H9 (cell line): Measurements from ENCODE around the gene PGF. TPM values are rescaled to one million over a fixed set of nuclear protein-coding genes. Genes with fewer than 3 reads are reported as not detected.

ENCODE experiments used
- DNase-seq: peaks from one replicate; pipeline ENCODE4 v3.0.0-alpha.2; 2017
- H2AFZ ChIP-seq: one replicate; pipeline ENCODE4 v1.6.1; 2013; ENCODE audit warnings: mild to moderate bottlenecking, low read length, control low read depth, moderate library complexity
- H2AK5ac ChIP-seq: 2 replicates; pipeline ENCODE4 v1.6.1; 2013; ENCODE audit warnings: low read length, control low read depth, mixed read lengths; ENCODE audit not compliant: insufficient read length
- H2BK120ac ChIP-seq: one replicate; pipeline ENCODE4 v1.6.1; 2013; ENCODE audit warnings: low read depth, mild to moderate bottlenecking, low read length, control low read depth, inconsistent platforms; ENCODE audit not compliant: poor library complexity, severe bottlenecking
- H2BK12ac ChIP-seq: 2 replicates; pipeline ENCODE4 v1.6.1; 2013; ENCODE audit warnings: low read length, control low read depth, mixed read lengths, low read depth; ENCODE audit not compliant: insufficient read length
- H2BK15ac ChIP-seq: 2 replicates; pipeline ENCODE4 v1.6.1; 2013; ENCODE audit warnings: low read depth, low read length, control low read depth
- H2BK20ac ChIP-seq: one replicate; pipeline ENCODE4 v1.6.1; 2013; ENCODE audit warnings: low read depth, mild to moderate bottlenecking, low read length, control low read depth, inconsistent platforms; ENCODE audit not compliant: poor library complexity, severe bottlenecking
- H2BK5ac ChIP-seq: 2 replicates; pipeline ENCODE4 v1.6.1; 2013; ENCODE audit warnings: low read length, control low read depth, mixed read lengths; ENCODE audit not compliant: insufficient read length
- H3K14ac ChIP-seq: 2 replicates; pipeline ENCODE4 v1.6.1; 2013; ENCODE audit warnings: low read length, control low read depth; ENCODE audit not compliant: insufficient read depth
- H3K18ac ChIP-seq: 2 replicates; pipeline ENCODE4 v1.6.1; 2013; ENCODE audit warnings: low read depth, mild to moderate bottlenecking, mixed read lengths, low read length, control low read depth; ENCODE audit not compliant: insufficient read length
- H3K23ac ChIP-seq: 2 replicates; pipeline ENCODE4 v1.6.1; 2013; ENCODE audit warnings: low read length, control low read depth, mixed read lengths, low read depth; ENCODE audit not compliant: insufficient read length
- H3K23me2 ChIP-seq: 2 replicates; pipeline ENCODE4 v1.6.1; 2013; ENCODE audit warnings: low read depth, mild to moderate bottlenecking, mixed read lengths, low read length, control low read depth; ENCODE audit not compliant: insufficient read length, poor library complexity, severe bottlenecking
- H3K27ac ChIP-seq: 2 replicates; pipeline ENCODE4 v1.5.1; 2013; ENCODE audit warnings: low read length, control low read depth, mixed read lengths, low read depth; ENCODE audit not compliant: insufficient read length
- H3K27me3 ChIP-seq: 2 replicates; pipeline ENCODE4 v1.6.1; 2013; ENCODE audit warnings: low read length, control low read depth, inconsistent platforms; ENCODE audit not compliant: insufficient read depth
- H3K4ac ChIP-seq: 2 replicates; pipeline ENCODE4 v1.6.1; 2013; ENCODE audit warnings: low read depth, mild to moderate bottlenecking, control low read depth, inconsistent platforms, low read length, moderate library complexity
- H3K4me1 ChIP-seq: 2 replicates; pipeline ENCODE4 v1.6.1; 2013; ENCODE audit warnings: low read length, control low read depth, inconsistent platforms; ENCODE audit not compliant: insufficient read depth
- H3K4me2 ChIP-seq: 2 replicates; pipeline ENCODE4 v1.6.1; 2013; ENCODE audit warnings: low read length, control low read depth, mixed read lengths; ENCODE audit not compliant: insufficient read length, insufficient read depth
- H3K56ac ChIP-seq: 2 replicates; pipeline ENCODE4 v1.6.1; 2013; ENCODE audit warnings: low read depth, mild to moderate bottlenecking, mixed read lengths, low read length, control low read depth; ENCODE audit not compliant: insufficient read length
- H3K79me1 ChIP-seq: 2 replicates; pipeline ENCODE4 v1.6.1; 2013; ENCODE audit warnings: low read depth, mild to moderate bottlenecking, moderate library complexity, low read length, control low read depth, inconsistent platforms; ENCODE audit not compliant: insufficient read depth, poor library complexity, severe bottlenecking
- H3K79me2 ChIP-seq: 2 replicates; pipeline ENCODE4 v1.6.1; 2013; ENCODE audit warnings: low read length, control low read depth, inconsistent platforms; ENCODE audit not compliant: insufficient read depth
- H3K9ac ChIP-seq: 2 replicates; pipeline ENCODE4 v1.6.1; 2013; ENCODE audit warnings: low read length, control low read depth, mixed read lengths; ENCODE audit not compliant: insufficient read length; ENCODE audit errors: extremely low read depth
- H3K9me3 ChIP-seq: one replicate; pipeline ENCODE4 v1.6.1; 2013; ENCODE audit warnings: low read depth, low read length, inconsistent platforms; ENCODE audit not compliant: control insufficient read depth
- H3T11ph ChIP-seq: one replicate; pipeline ENCODE4 v1.6.1; 2013; ENCODE audit warnings: mild to moderate bottlenecking, low read length, control low read depth, inconsistent platforms
- H4K20me1 ChIP-seq: one replicate; pipeline ENCODE4 v1.6.1; 2013; ENCODE audit not compliant: control insufficient read depth, insufficient read length, insufficient read depth
- H4K5ac ChIP-seq: 2 replicates; pipeline ENCODE4 v1.6.1; 2013; ENCODE audit warnings: low read depth, mild to moderate bottlenecking, mixed read lengths, low read length, control low read depth; ENCODE audit not compliant: insufficient read length
- H4K8ac ChIP-seq: replicated peaks from 2 replicates; pipeline ENCODE4 v1.6.1; 2013; ENCODE audit warnings: low read length, control low read depth, mixed read lengths, low read depth; ENCODE audit not compliant: insufficient read length
- H4K91ac ChIP-seq: 2 replicates; pipeline ENCODE4 v1.6.1; 2013; ENCODE audit warnings: low read depth, mild to moderate bottlenecking, moderate library complexity, mixed read lengths, low read length, control low read depth; ENCODE audit not compliant: insufficient read length
- H3K27ac Mint-ChIP-seq, 3 experiments: 2 replicates in 2 of 3; 3 replicates in 1 of 3; pipeline ENCODE4 v1.8.0; 2020 to 2021; ENCODE audit warnings: mixed read lengths in 3 of 3, mild to moderate bottlenecking in 1 of 3, moderate library complexity in 1 of 3
- H3K27me3 Mint-ChIP-seq: 2 replicates; pipeline ENCODE4 v1.8.0; 2021; ENCODE audit warnings: low read depth, mild to moderate bottlenecking, moderate library complexity, mixed read lengths
- H3K36me3 Mint-ChIP-seq, 3 experiments: 2 replicates in 2 of 3; 3 replicates in 1 of 3; pipeline ENCODE4 v1.8.0; 2020 to 2021; ENCODE audit warnings: low read depth in 3 of 3, mixed read lengths in 3 of 3; ENCODE audit not compliant: insufficient read depth in 1 of 3
- H3K4me1 Mint-ChIP-seq, 2 experiments: 2 replicates each; pipeline ENCODE4 v1.8.0; 2020; ENCODE audit warnings: mixed read lengths in 2 of 2
- H3K4me3 Mint-ChIP-seq, 2 experiments: 2 replicates in 1 of 2; 3 replicates in 1 of 2; pipeline ENCODE4 v1.8.0; 2020 to 2021; ENCODE audit warnings: mild to moderate bottlenecking in 2 of 2, mixed read lengths in 2 of 2, moderate library complexity in 1 of 2
- H3K9me3 Mint-ChIP-seq, 2 experiments: 2 replicates in 1 of 2; 3 replicates in 1 of 2; pipeline ENCODE4 v1.8.0; 2020; ENCODE audit warnings: mild to moderate bottlenecking in 2 of 2, mixed read lengths in 2 of 2, moderate library complexity in 1 of 2
- WGBS: extraction: QIAGEN DNeasy Blood & Tissue Kit; methylation state at CpG from one replicate; pipeline ENCODE4 v1.1.7; 2013; ENCODE audit warnings: missing lambda C conversion rate, low lambda C conversion rate, mixed read lengths; ENCODE audit not compliant: insufficient read length; ENCODE audit errors: extremely low coverage; 5-methylcytosine and 5-hydroxymethylcytosine counted together
- total RNA-seq: library from RNA; stranded (reverse); gene quantifications from 2 replicates; pipeline ENCODE4 v1.2.1, GENCODE V29; 2021
- TF ChIP-seq, protein P1 (sequence below): fragments of 200-600 bp; sonication (generic); conservative IDR thresholded peaks from 3 replicates; pipeline ENCODE4 v1.8.0; 2021; ENCODE audit warnings: antibody characterized with exemption, mild to moderate bottlenecking

The PGF gene
- total RNA-seq, 1 experiment from 2014 or later, result 2.3 TPM

GRCh38 chr14:74973003-74973653 lies 17.7 kb upstream of the PGF start:
- peak overlapping the region; percentile 16 for H3K14ac ChIP-seq
- TF ChIP-seq, protein P1, sequence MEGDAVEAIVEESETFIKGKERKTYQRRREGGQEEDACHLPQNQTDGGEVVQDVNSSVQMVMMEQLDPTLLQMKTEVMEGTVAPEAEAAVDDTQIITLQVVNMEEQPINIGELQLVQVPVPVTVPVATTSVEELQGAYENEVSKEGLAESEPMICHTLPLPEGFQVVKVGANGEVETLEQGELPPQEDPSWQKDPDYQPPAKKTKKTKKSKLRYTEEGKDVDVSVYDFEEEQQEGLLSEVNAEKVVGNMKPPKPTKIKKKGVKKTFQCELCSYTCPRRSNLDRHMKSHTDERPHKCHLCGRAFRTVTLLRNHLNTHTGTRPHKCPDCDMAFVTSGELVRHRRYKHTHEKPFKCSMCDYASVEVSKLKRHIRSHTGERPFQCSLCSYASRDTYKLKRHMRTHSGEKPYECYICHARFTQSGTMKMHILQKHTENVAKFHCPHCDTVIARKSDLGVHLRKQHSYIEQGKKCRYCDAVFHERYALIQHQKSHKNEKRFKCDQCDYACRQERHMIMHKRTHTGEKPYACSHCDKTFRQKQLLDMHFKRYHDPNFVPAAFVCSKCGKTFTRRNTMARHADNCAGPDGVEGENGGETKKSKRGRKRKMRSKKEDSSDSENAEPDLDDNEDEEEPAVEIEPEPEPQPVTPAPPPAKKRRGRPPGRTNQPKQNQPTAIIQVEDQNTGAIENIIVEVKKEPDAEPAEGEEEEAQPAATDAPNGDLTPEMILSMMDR, result no peak
- no peaks in the 10 kb centered on the region for H3K27me3 ChIP-seq
- no peak overlapping the region for H3K56ac ChIP-seq
- H4K5ac ChIP-seq, result no peak overlapping the region
- no peaks in the 10 kb centered on the region for H3K79me2 ChIP-seq
- no peaks in the 10 kb centered on the region for H3K23me2 ChIP-seq
- Mint-ChIP-seq H3K4me1 (peaks cover 11 to 26% of the 10 kb centered on the region in 2 experiments), H3K36me3 (no peaks in the 10 kb centered on the region), H3K27me3 (no peaks in the 10 kb centered on the region), H3K4me3 (no peak overlapping the region), H3K27ac (no peak overlapping the region), H3K9me3 (no peaks in the 10 kb centered on the region)
- no peak overlapping the region for H3K9ac ChIP-seq
- WGBS, result no CpG with 5 or more reads among the region's 15 CpGs
- H4K91ac ChIP-seq, result no peak overlapping the region
- no peak overlapping the region for H4K8ac ChIP-seq
- H2AFZ ChIP-seq, result no peak overlapping the region
- no peaks in the 10 kb centered on the region for H3K79me1 ChIP-seq
- H2BK20ac ChIP-seq, result no peak overlapping the region
- H3K27ac ChIP-seq, result no peak overlapping the region
- no peak overlapping the region for H2BK15ac ChIP-seq
- H3K9me3 ChIP-seq, result no peaks in the 10 kb centered on the region
- H2BK12ac ChIP-seq, result no peak overlapping the region
- no peak overlapping the region for H2AK5ac ChIP-seq
- H3K4me1 ChIP-seq, result no peaks in the 10 kb centered on the region; the same call in 1 of the 2 replicates
- no peak overlapping the region for H2BK5ac ChIP-seq
- no peak overlapping the region for H3K4me2 ChIP-seq
- DNase-seq, result no peak
- H3K18ac ChIP-seq, result peak overlapping the region; percentile 39
- no peak overlapping the region for H2BK120ac ChIP-seq
- H3K23ac ChIP-seq, result no peak overlapping the region
- H4K20me1 ChIP-seq, result no peaks in the 10 kb centered on the region
- no peak overlapping the region for H3T11ph ChIP-seq
- H3K4ac ChIP-seq, result no peak overlapping the region
